Ectodermal cell (in vitro differentiated cells): ENCODE data around the gene SLC4A9.

Source experiments
- H3K27ac ChIP-seq: 2 replicates; pipeline ENCODE4 v1.7.0; 2013; ENCODE audit warnings: mild to moderate bottlenecking, low read depth, low read length; ENCODE audit not compliant: insufficient read depth, poor library complexity, severe bottlenecking
- H3K27me3 ChIP-seq: 2 replicates; pipeline ENCODE4 v1.7.0; 2013; ENCODE audit warnings: mild to moderate bottlenecking, low read length; ENCODE audit not compliant: insufficient read depth, control insufficient read depth, poor library complexity, severe bottlenecking
- H3K36me3 ChIP-seq: one replicate; pipeline ENCODE4 v1.7.0; 2013; ENCODE audit warnings: low read length; ENCODE audit not compliant: control insufficient read depth, insufficient read depth
- H3K4me1 ChIP-seq: one replicate; pipeline ENCODE4 v1.7.0; 2013; ENCODE audit warnings: low read length; ENCODE audit not compliant: control insufficient read depth, insufficient read depth
- H3K4me3 ChIP-seq: 2 replicates; pipeline ENCODE4 v1.7.0; 2013; ENCODE audit warnings: low read depth, low read length, control low read depth; ENCODE audit not compliant: insufficient read depth
- H3K9me3 ChIP-seq: 2 replicates; pipeline ENCODE4 v1.7.0; 2013; ENCODE audit warnings: mild to moderate bottlenecking, low read length, moderate library complexity; ENCODE audit not compliant: control insufficient read depth
- WGBS, 2 experiments: methylation state at CpG; one replicate each; pipeline ENCODE4 v1.1.7; 2013; ENCODE audit warnings: missing lambda C conversion rate in 2 of 2; 5-methylcytosine and 5-hydroxymethylcytosine counted together

Gene SLC4A9

GRCh38 chr5:140347360-140347759 lies 12.6 kb upstream of the SLC4A9 start:
- 84 to 89% methylated on average over 2 of the region's 2 CpGs for WGBS, 2 experiments
- Histone ChIP-seq H3K36me3 (no peaks in the 10 kb centered on the region), H3K4me3 (no peak overlapping the region)

GRCh38 chr5:140348104-140348503 lies 11.9 kb upstream of the SLC4A9 start:
- no peak overlapping the region for H3K4me3 ChIP-seq
- WGBS, 2 experiments, result 89 to 93% methylated on average over 4 of the region's 4 CpGs

More at GRCh38 chr5:140347360-140347759, 12.6 kb upstream of the SLC4A9 start:
- H3K27me3 ChIP-seq, result peaks cover 18% of the 10 kb centered on the region
- H3K27ac ChIP-seq, result no peak overlapping the region
- H3K9me3 ChIP-seq, result no peaks in the 10 kb centered on the region
- H3K4me1 ChIP-seq, result peaks cover 6% of the 10 kb centered on the region

DNA sequence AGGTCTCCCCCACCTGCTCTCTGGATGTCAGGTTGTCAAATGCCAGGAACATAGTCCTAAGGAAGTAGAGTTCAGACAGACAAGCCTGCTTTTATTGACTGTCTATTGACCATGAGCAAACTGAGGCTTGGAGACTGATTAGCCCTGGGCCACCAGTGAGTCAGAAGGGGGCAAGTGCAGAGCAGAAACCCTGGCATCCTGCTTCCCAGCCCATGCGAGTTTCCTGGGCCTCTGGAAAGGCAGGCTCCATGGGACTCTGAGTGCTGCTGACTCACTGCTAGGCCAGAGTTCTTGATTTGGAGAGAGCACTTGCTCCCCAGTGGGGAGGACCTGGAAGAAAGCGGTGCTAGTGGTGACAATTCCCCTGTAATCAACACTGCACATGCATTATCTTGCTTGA lies 10.8 kb upstream of the SLC4A9 start:
- H3K27me3 ChIP-seq, result peaks cover 18% of the 10 kb centered on the region
- H3K27ac ChIP-seq, result no peak overlapping the region
- WGBS, 2 experiments, result 91 to 94% methylated on average over 2 of the region's 2 CpGs
- peaks cover 6% of the 10 kb centered on the region for H3K4me1 ChIP-seq
- H3K36me3 ChIP-seq, result no peaks in the 10 kb centered on the region
- no peak overlapping the region for H3K4me3 ChIP-seq
- H3K9me3 ChIP-seq, result no peaks in the 10 kb centered on the region

More at GRCh38 chr5:140348104-140348503, 11.9 kb upstream of the SLC4A9 start:
- Histone ChIP-seq H3K36me3 (no peaks in the 10 kb centered on the region), H3K4me1 (peaks cover 6% of the 10 kb centered on the region), H3K9me3 (no peaks in the 10 kb centered on the region), H3K27me3 (peaks cover 18% of the 10 kb centered on the region), H3K27ac (no peak overlapping the region)

- Histone ChIP-seq H3K9me3 (no peaks in the 10 kb centered on the region), H3K27ac (no peak overlapping the region), H3K36me3 (no peaks in the 10 kb centered on the region), H3K4me1 (no peaks in the 10 kb centered on the region), H3K27me3 (no peaks in the 10 kb centered on the region), H3K4me3 (no peak overlapping the region)
- 25 to 30% methylated on average over 4 to 5 of the region's 5 CpGs for WGBS, 2 experiments
Measured at GRCh38 chr5:140351609-140352334, 8.2 kb upstream of the SLC4A9 start.

DNA sequence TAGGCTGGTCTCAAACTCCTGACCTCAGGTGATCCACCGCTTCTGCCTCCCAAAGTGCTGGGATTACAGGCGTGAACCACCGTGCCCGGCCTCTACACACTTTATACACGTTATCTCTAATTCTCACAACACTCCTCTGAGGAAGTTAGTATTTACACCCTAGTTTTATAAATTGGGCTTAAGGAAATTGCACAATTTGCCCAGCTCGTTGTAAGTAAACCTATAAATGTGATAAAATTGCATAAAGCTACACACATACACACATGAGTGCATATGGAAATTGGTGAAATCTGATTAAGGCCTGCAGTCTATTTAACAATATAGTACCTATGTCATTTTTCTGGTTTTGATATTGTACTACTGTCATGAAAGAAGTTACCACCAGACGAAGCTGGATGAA lies 4.4 kb upstream of the SLC4A9 start:
- 93 to 97% methylated on average over 6 of the region's 7 CpGs for WGBS, 2 experiments
- no peaks in the 10 kb centered on the region for H3K4me1 ChIP-seq
- H3K27ac ChIP-seq, result no peak overlapping the region
- H3K9me3 ChIP-seq, result no peaks in the 10 kb centered on the region
- no peaks in the 10 kb centered on the region for H3K27me3 ChIP-seq
- no peak overlapping the region for H3K4me3 ChIP-seq
- no peaks in the 10 kb centered on the region for H3K36me3 ChIP-seq

GRCh38 chr5:140356853-140357725 lies 2.9 kb upstream of the SLC4A9 start:
- Histone ChIP-seq H3K36me3 (no peaks in the 10 kb centered on the region), H3K27me3 (no peaks in the 10 kb centered on the region), H3K4me3 (no peak overlapping the region), H3K4me1 (no peaks in the 10 kb centered on the region), H3K9me3 (no peaks in the 10 kb centered on the region), H3K27ac (no peak overlapping the region)
- 58 to 59% methylated on average over 10 of the region's 10 CpGs for WGBS, 2 experiments

GRCh38 chr5:140357726-140358093 lies 2.3 kb upstream of the SLC4A9 start:
- no peak overlapping the region for H3K27ac ChIP-seq
- no peak overlapping the region for H3K4me3 ChIP-seq
- no peaks in the 10 kb centered on the region for H3K36me3 ChIP-seq
- H3K9me3 ChIP-seq, result no peaks in the 10 kb centered on the region
- H3K27me3 ChIP-seq, result no peaks in the 10 kb centered on the region
- 7 to 10% methylated on average over 18 of the region's 18 CpGs for WGBS, 2 experiments
- no peaks in the 10 kb centered on the region for H3K4me1 ChIP-seq

DNA sequence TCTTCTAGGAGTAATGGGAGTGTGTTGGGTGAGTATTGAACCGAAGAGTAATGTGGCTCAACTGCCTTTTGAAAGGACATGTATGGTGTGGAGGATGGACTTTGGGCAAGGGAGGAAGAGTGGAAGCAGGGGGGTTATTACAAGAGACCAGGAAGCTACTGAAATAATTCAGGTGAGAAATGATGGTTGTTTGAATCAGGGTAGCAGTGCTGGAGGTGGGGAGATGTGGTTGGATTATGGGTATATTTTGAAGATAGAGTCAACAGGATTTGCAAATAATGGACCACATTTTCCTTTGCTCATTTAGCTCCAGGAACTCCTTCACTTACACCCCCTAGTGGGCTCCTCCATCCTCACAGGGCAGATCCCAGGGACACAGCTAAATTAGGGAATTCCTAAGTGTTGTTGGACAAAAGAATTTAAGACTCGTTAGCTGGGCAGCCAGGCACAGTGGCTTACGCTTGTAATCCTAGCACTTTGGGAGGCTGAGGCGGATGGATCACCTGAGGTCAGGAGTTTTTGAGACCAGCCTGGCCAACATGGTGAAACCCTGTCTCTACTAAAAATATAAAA lies 1.2 kb upstream of the SLC4A9 start:
- no peak overlapping the region for H3K27ac ChIP-seq

DNA sequence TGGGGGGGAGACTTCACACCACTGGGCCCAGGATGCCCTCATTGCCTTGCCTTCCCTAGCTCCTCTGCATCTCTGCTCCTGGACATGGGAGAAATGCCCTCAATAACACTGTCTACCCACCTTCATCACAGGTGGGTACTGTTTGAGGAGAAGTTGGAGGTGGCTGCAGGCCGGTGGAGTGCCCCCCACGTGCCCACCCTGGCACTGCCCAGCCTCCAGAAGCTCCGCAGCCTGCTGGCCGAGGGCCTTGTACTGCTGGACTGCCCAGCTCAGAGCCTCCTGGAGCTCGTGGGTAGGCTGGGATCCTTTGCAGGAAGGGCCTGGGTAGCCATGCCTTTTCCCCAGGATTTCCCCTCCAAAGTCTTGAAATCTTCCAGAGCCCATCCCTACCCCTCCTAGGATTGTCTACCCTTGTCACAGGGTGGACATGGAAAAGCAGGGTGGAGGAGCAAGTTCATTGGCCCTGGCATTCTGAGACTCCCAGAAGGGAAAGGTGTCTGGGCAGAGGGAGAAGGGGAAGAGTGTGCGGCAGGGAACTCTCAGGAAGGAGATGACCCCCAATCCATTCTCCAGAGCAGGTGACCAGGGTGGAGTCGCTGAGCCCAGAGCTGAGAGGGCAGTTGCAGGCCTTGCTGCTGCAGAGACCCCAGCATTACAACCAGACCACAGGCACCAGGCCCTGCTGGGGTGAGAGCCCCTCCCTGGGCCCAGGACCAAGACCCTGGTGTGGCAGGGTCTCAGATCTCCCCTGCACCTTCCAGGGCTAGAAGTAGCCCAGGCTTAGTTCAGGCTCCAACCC lies 886 bp downstream of the SLC4A9 start:
- WGBS, 2 experiments, result 92 to 93% methylated on average over 7 of the region's 7 CpGs
- Histone ChIP-seq H3K9me3 (no peaks in the 10 kb centered on the region), H3K4me1 (no peaks in the 10 kb centered on the region), H3K27ac (no peak overlapping the region), H3K36me3 (no peaks in the 10 kb centered on the region), H3K27me3 (peaks cover 8% of the 10 kb centered on the region), H3K4me3 (no peak overlapping the region)

More for the DNA sequence above, 1.2 kb upstream of the SLC4A9 start:
- Histone ChIP-seq H3K9me3 (no peaks in the 10 kb centered on the region), H3K4me1 (no peaks in the 10 kb centered on the region), H3K27me3 (peaks cover 6% of the 10 kb centered on the region), H3K4me3 (no peak overlapping the region), H3K36me3 (no peaks in the 10 kb centered on the region)
- WGBS, 2 experiments, result 57 to 70% methylated on average over 4 of the region's 4 CpGs
